ENCODE results near the gene NLGN3. TPM values are rescaled to one million over a fixed set of nuclear protein-coding genes. Genes with fewer than 3 reads are reported as not detected.

The NLGN3 gene
- total and polyA plus RNA-seq, 2 donors (not counting 3 experiments of a cell fraction or from before 2014, with no cell fraction given) = 0.37 to 0.40 TPM

- ChIA-PET POLR2A (no interaction called here), CTCF (no interaction called here)
- no TSS peak for BruUV-seq (replicated peaks)
- H4K20me1 ChIP-seq (replicated peaks; ENCODE audit: control insufficient read depth, extremely low read depth, insufficient read depth, low read length) = no peaks in the 10 kb centered on the region
- H3K4me1 ChIP-seq (ENCODE audit: control insufficient read depth, extremely low read depth, insufficient read depth, low read length) = no peaks in the 10 kb centered on the region
- TF ChIP-seq MYC (IDR thresholded peaks at IDR 0.05; ENCODE audit: low read depth, low read length) (no peak), GATA2 (IDR thresholded peaks at IDR 0.05; ENCODE audit: insufficient read depth, insufficient read length, low read depth, low read length) (no peak), POLR2A (IDR thresholded peaks at IDR 0.05; ENCODE audit: low read depth, low read length) (no peak), MAX (IDR thresholded peaks at IDR 0.05; ENCODE audit: insufficient read depth, insufficient read length) (no peak), CTCF (IDR thresholded peaks at IDR 0.05; ENCODE audit: extremely low read depth in 1 of 2, insufficient read depth in 1 of 2, low read depth in 1 of 2, low read length in 2 of 2) (no peak), FOS (IDR thresholded peaks at IDR 0.05; ENCODE audit: borderline replicate concordance, insufficient read depth, low read length) (no peak), POLR2AphosphoS5 (IDR thresholded peaks at IDR 0.05; ENCODE audit: insufficient read depth, low read depth, low read length) (no peak), JUN (IDR thresholded peaks at IDR 0.05; ENCODE audit: borderline replicate concordance, insufficient read depth, insufficient read length, low read depth) (no peak), EZH2 (IDR thresholded peaks at IDR 0.05; ENCODE audit: borderline replicate concordance, low read depth, low read length, severe bottlenecking) (no peak)
- no peaks in the 10 kb centered on the region for H3K9me1 ChIP-seq (replicated peaks; ENCODE audit: control insufficient read depth, extremely low read depth, insufficient read depth, low read length)
- dilution Hi-C loops (cut with MboI; ENCODE audit: extremely low pct_ligation_motif_present, low sequenced_read_pairs) (no loop called here), intact Hi-C loops (cut with micrococcal nuclease) (no loop called here)
- H3K27ac ChIP-seq (ENCODE audit: insufficient read depth, low read depth, low read length) = no peak overlapping the region
- H3K4me3 ChIP-seq (replicated peaks in 1 of 3; ENCODE audit: insufficient read depth in 1 of 3, low read depth in 1 of 3, low read length in 3 of 3) = no peak overlapping the region
- DNase-seq (ENCODE audit: low read depth, low spot score) = no peak
- H3K79me2 ChIP-seq (ENCODE audit: control insufficient read depth, insufficient read depth, low read length) = no peaks in the 10 kb centered on the region
- H2AFZ ChIP-seq (ENCODE audit: low read depth, low read length) = no peak overlapping the region
- H3K4me2 ChIP-seq (ENCODE audit: insufficient read depth, low read length) = no peak overlapping the region
- no peaks in the 10 kb centered on the region for H3K9me3 ChIP-seq (replicated peaks; ENCODE audit: control insufficient read depth, insufficient read depth, low read length)
- no peaks in the 10 kb centered on the region for H3K27me3 ChIP-seq (ENCODE audit: control insufficient read depth in 2 of 2, insufficient read depth in 2 of 2, low read length in 2 of 2)
- no peak overlapping the region for H3K9ac ChIP-seq (replicated peaks; ENCODE audit: extremely low read depth, insufficient read depth, low read length)
- no peak for FAIRE-seq
- H3K36me3 ChIP-seq (ENCODE audit: control insufficient read depth in 2 of 2, extremely low read depth in 1 of 2, insufficient read depth in 2 of 2, low read length in 2 of 2) = no peaks in the 10 kb centered on the region
These were observed 24.9 kb downstream of the NLGN3 start for GRCh38 chrX:71169586-71169985.
